ENCODE results near the gene MRI1. TPM values are rescaled to one million over a fixed set of nuclear protein-coding genes. Genes with fewer than 3 reads are reported as not detected.
"Not testable (repeated sequence)": the region's sequence is repeated elsewhere in the genome, so short reads cannot be mapped to it uniquely, and the experiment has no call there.

Gene MRI1
- total RNA-seq, 2 experiments from 2014 or later: 63.5 to 65.3 TPM

GRCh38 chr19:13784731-13785452, 20.6 kb downstream of the MRI1 start:
- Mint-ChIP-seq H3K4me1 (peaks cover 24% of the 10 kb centered on the region), H3K36me3 (no peaks in the 10 kb centered on the region), H3K27ac (peak overlapping the region; percentile 74), H3K4me3 (peak overlapping the region; percentile 72), H3K9me3 (no peaks in the 10 kb centered on the region), H3K27me3 (no peaks in the 10 kb centered on the region)
- ATAC-seq (ENCODE audit: low read depth): peak; percentile 62
- DNase-seq: peak; percentile 78
- POLR2A ChIA-PET: interaction anchor here (0.6 to 3.8 kb wide), 9 partner anchors 10 to 439 kb away, joined by 3 to 32 read pairs (median 4); partner anchors contain the start of genes C19orf53, MRI1 and ZSWIM4

- Mint-ChIP-seq H3K9me3 (no peaks in the 10 kb centered on the region), H3K27me3 (no peaks in the 10 kb centered on the region), H3K36me3 (no peaks in the 10 kb centered on the region), H3K4me3 (peak overlapping the region; percentile 72), H3K27ac (peak overlapping the region; percentile 98), H3K4me1 (peaks cover 33% of the 10 kb centered on the region)
- POLR2A ChIA-PET: interaction anchor here (0.8 to 4.1 kb wide), 10 partner anchors 8 to 77 kb away, joined by 3 to 81 read pairs (median 10); partner anchors contain the start of genes C19orf53 and MRI1
- DNase-seq: peak; percentile 47
- ATAC-seq (ENCODE audit: low read depth): peak; percentile 46
Observed at GRCh38 chr19:13788991-13789390, 24.7 kb downstream of the MRI1 start.

- H3K27me3 Mint-ChIP-seq: no peaks in the 10 kb centered on the region
- peaks cover 30% of the 10 kb centered on the region for H3K4me1 Mint-ChIP-seq
- H3K27ac Mint-ChIP-seq: peak overlapping the region; percentile 17
- no peak overlapping the region for H3K4me3 Mint-ChIP-seq
- DNase-seq: no peak
- H3K9me3 Mint-ChIP-seq: no peaks in the 10 kb centered on the region
- ATAC-seq (ENCODE audit: low read depth): no peak
- no peaks in the 10 kb centered on the region for H3K36me3 Mint-ChIP-seq
- POLR2A ChIA-PET: interaction anchor here (1.2 to 4.1 kb wide), 3 partner anchors 12 to 57 kb away, joined by 3 to 53 read pairs (median 8); partner anchors contain the start of gene C19orf53
Observed at GRCh38 chr19:13790354-13790753, 26.0 kb downstream of the MRI1 start.

GRCh38 chr19:13793317-13793716, 29.0 kb downstream of the MRI1 start:
- not testable (repeated sequence) for H3K27ac Mint-ChIP-seq; H3K36me3 Mint-ChIP-seq; ATAC-seq (ENCODE audit: low read depth); H3K9me3 Mint-ChIP-seq; DNase-seq; H3K4me3 Mint-ChIP-seq; H3K27me3 Mint-ChIP-seq
- POLR2A ChIA-PET: interaction anchor here (0.7 to 6.3 kb wide), 2 partner anchors 44 to 73 kb away, joined by 4 to 86 read pairs; no protein-coding TSS in a partner anchor
- H3K4me1 Mint-ChIP-seq: peaks cover 37% of the 10 kb centered on the region

- ATAC-seq (ENCODE audit: low read depth): no peak
- Mint-ChIP-seq H3K36me3 (peaks cover 1% of the 10 kb centered on the region), H3K27me3 (no peaks in the 10 kb centered on the region), H3K9me3 (no peaks in the 10 kb centered on the region), H3K27ac (peak overlapping the region; percentile 96), H3K4me3 (peak overlapping the region; percentile 99), H3K4me1 (peaks cover 30% of the 10 kb centered on the region)
- DNase-seq: no peak
- POLR2A ChIA-PET: interaction anchor here (0.7 to 6.3 kb wide), 8 partner anchors 13 to 67 kb away, joined by 3 to 86 read pairs (median 14); partner anchors contain the start of genes C19orf53 and MRI1
Observed at GRCh38 chr19:13794398-13794756, 30.1 kb downstream of the MRI1 start.

- no peaks in the 10 kb centered on the region for H3K27me3 Mint-ChIP-seq
- no peaks in the 10 kb centered on the region for H3K9me3 Mint-ChIP-seq
- peak within 1 kb of the TSS; percentile 99 for H3K4me3 Mint-ChIP-seq
- POLR2A ChIA-PET: interaction anchor here (0.6 to 6.3 kb wide), 17 partner anchors 9 to 211 kb away, joined by 3 to 86 read pairs (median 4); partner anchors contain the start of genes C19orf53, MRI1 and RFX1
- peaks cover 1% of the 10 kb centered on the region for H3K36me3 Mint-ChIP-seq
- ATAC-seq (ENCODE audit: low read depth) (peak; percentile 99), DNase-seq (peak; percentile 92)
- H3K4me1 Mint-ChIP-seq: peaks cover 30% of the 10 kb centered on the region
- peak within 1 kb of the TSS; percentile 96 for H3K27ac Mint-ChIP-seq
Observed at GRCh38 chr19:13794757-13795589, 30.7 kb downstream of the MRI1 start, which contains the start of gene ZSWIM4. ZSWIM4 (plus strand) TSS chr19:13795443; CDS start chr19:13795649, 206 bp downstream.

- Mint-ChIP-seq H3K27me3 (no peaks in the 10 kb centered on the region), H3K4me3 (peak overlapping the region; percentile 99), H3K27ac (peak overlapping the region; percentile 94), H3K9me3 (no peaks in the 10 kb centered on the region), H3K36me3 (peaks cover 4% of the 10 kb centered on the region), H3K4me1 (peaks cover 25% of the 10 kb centered on the region)
- ATAC-seq (ENCODE audit: low read depth) (peak; percentile 31), DNase-seq (no peak)
- POLR2A ChIA-PET: interaction anchor here (0.5 to 6.3 kb wide), 16 partner anchors 8 to 211 kb away, joined by 3 to 86 read pairs (median 6); partner anchors contain the start of genes C19orf53 and RFX1
Observed at GRCh38 chr19:13795595-13796300, 31.4 kb downstream of the MRI1 start.

GRCh38 chr19:13796301-13797057, 32.2 kb downstream of the MRI1 start:
- peak overlapping the region; percentile 94 for H3K4me3 Mint-ChIP-seq
- no peak for ATAC-seq (ENCODE audit: low read depth)

GRCh38 chr19:13797058-13797440, 32.7 kb downstream of the MRI1 start:
- no peaks in the 10 kb centered on the region for H3K9me3 Mint-ChIP-seq
- no peak overlapping the region for H3K4me3 Mint-ChIP-seq
- POLR2A ChIA-PET: interaction anchor here (1.0 to 6.3 kb wide), 10 partner anchors 9 to 65 kb away, joined by 3 to 86 read pairs (median 12); partner anchors contain the start of genes C19orf53 and MRI1
- H3K27ac Mint-ChIP-seq: no peak overlapping the region
- H3K36me3 Mint-ChIP-seq: peaks cover 7% of the 10 kb centered on the region
- DNase-seq (no peak), ATAC-seq (ENCODE audit: low read depth) (no peak)
- peaks cover 25% of the 10 kb centered on the region for H3K4me1 Mint-ChIP-seq
- H3K27me3 Mint-ChIP-seq: no peaks in the 10 kb centered on the region

More at GRCh38 chr19:13796301-13797057, 32.2 kb downstream of the MRI1 start:
- Mint-ChIP-seq H3K4me1 (peaks cover 25% of the 10 kb centered on the region), H3K27ac (peak overlapping the region; percentile 94), H3K27me3 (no peaks in the 10 kb centered on the region), H3K36me3 (peaks cover 7% of the 10 kb centered on the region), H3K9me3 (no peaks in the 10 kb centered on the region)
- POLR2A ChIA-PET: interaction anchor here (0.5 to 6.3 kb wide), 13 partner anchors 8 to 120 kb away, joined by 3 to 86 read pairs (median 8); partner anchors contain the start of genes C19orf53 and MRI1
- no peak for DNase-seq

- Mint-ChIP-seq H3K4me1 (peaks cover 25% of the 10 kb centered on the region), H3K27ac (no peak overlapping the region), H3K36me3 (peaks cover 7% of the 10 kb centered on the region), H3K9me3 (no peaks in the 10 kb centered on the region), H3K27me3 (no peaks in the 10 kb centered on the region), H3K4me3 (no peak overlapping the region)
- ATAC-seq (ENCODE audit: low read depth): no peak
- no peak for DNase-seq
- POLR2A ChIA-PET: interaction anchor here (1.3 to 6.3 kb wide), 5 partner anchors 10 to 49 kb away, joined by 3 to 86 read pairs (median 11); partner anchors contain the start of gene MRI1
Observed at GRCh38 chr19:13797870-13798269, 33.5 kb downstream of the MRI1 start.

- no peak overlapping the region for H3K27ac Mint-ChIP-seq
- H3K27me3 Mint-ChIP-seq: no peaks in the 10 kb centered on the region
- H3K4me1 Mint-ChIP-seq: peaks cover 18% of the 10 kb centered on the region
- peaks cover 7% of the 10 kb centered on the region for H3K36me3 Mint-ChIP-seq
- POLR2A ChIA-PET: no interaction called here
- DNase-seq: no peak
- ATAC-seq (ENCODE audit: low read depth): no peak
- no peak overlapping the region for H3K4me3 Mint-ChIP-seq
- no peaks in the 10 kb centered on the region for H3K9me3 Mint-ChIP-seq
Observed at GRCh38 chr19:13799669-13800068, 35.3 kb downstream of the MRI1 start.

GRCh38 chr19:13803038-13803437, 38.7 kb downstream of the MRI1 start:
- Mint-ChIP-seq H3K9me3 (no peaks in the 10 kb centered on the region), H3K27ac (no peak overlapping the region), H3K4me1 (peaks cover 6% of the 10 kb centered on the region), H3K4me3 (no peak overlapping the region), H3K27me3 (no peaks in the 10 kb centered on the region), H3K36me3 (peaks cover 13% of the 10 kb centered on the region)
- POLR2A ChIA-PET: no interaction called here
- ATAC-seq (ENCODE audit: low read depth): no peak
- no peak for DNase-seq

All from activated naive CD8-positive, alpha-beta T cell treated with anti-CD3 and anti-CD28 coated beads, Interleukin-2, amount 10 ng/mL, durations not matched to agents 7 days and 5 days (primary cell).